ENCODE data around the gene AKAP3. TPM values are rescaled to one million over a fixed set of nuclear protein-coding genes. Genes with fewer than 3 reads are reported as not detected.

Gene AKAP3
- total and polyA plus RNA-seq, 7 donors, result 0.36 to 2.4 (median 1.3) TPM

- no peak for DNase-seq
- Histone ChIP-seq H3K4me3 (no peak overlapping the region), H3K27ac (no peak overlapping the region), H3K36me3 (peaks cover 23 to 97% (median 67%) of the 10 kb centered on the region in 4 donors), H3K9me3 (no peaks in the 10 kb centered on the region), H3K27me3 (no peaks in the 10 kb centered on the region), H3K4me1 (no peaks in the 10 kb centered on the region)
- intact Hi-C loops (cut with DNase I), result no loop called here
- WGBS, 2 donors, result 95 to 97% methylated on average over 3 of the region's 3 CpGs
- TF ChIP-seq CTCF (IDR thresholded peaks at IDR 0.05) (no peak), POLR2AphosphoS5 (IDR thresholded peaks at IDR 0.05) (no peak), POLR2A (IDR thresholded peaks at IDR 0.05) (no peak), EP300 (IDR thresholded peaks at IDR 0.05) (no peak)
These were observed 16.4 kb upstream of the AKAP3 start for GRCh38 chr12:4665236-4665635.

- 60 to 66% methylated on average over 3 of the region's 3 CpGs for WGBS, 2 donors
- no peak overlapping the region for H3K4me3 ChIP-seq
- intact Hi-C loops (cut with DNase I), result no loop called here
These were observed 15.2 kb upstream of the AKAP3 start for GRCh38 chr12:4663971-4664505.

GRCh38 chr12:4653691-4654090, 4.8 kb upstream of the AKAP3 start:
- intact Hi-C loops (cut with DNase I), result no loop called here
- Histone ChIP-seq H3K36me3 (peaks cover 4 to 48% (median 20%) of the 10 kb centered on the region in 4 donors), H3K27me3 (no peaks in the 10 kb centered on the region), H3K9me3 (no peaks in the 10 kb centered on the region), H3K4me1 (peaks cover 0 to 29% (median 16%) of the 10 kb centered on the region in 4 donors), H3K27ac (no peak overlapping the region), H3K4me3 (no peak overlapping the region)
- 60 to 64% methylated on average over 2 of the region's 2 CpGs for WGBS, 2 donors
- no peak for TF ChIP-seq POLR2A (IDR thresholded peaks at IDR 0.05)
- no peak for TF ChIP-seq EP300 (IDR thresholded peaks at IDR 0.05)
- TF ChIP-seq POLR2AphosphoS5 (IDR thresholded peaks at IDR 0.05), result no peak
- TF ChIP-seq CTCF (IDR thresholded peaks at IDR 0.05), result no peak
- DNase-seq, result no peak

More at GRCh38 chr12:4663971-4664505, 15.2 kb upstream of the AKAP3 start:
- no peak for DNase-seq
- no peaks in the 10 kb centered on the region for H3K27me3 ChIP-seq
- H3K27ac ChIP-seq, result no peak overlapping the region
- no peak for TF ChIP-seq CTCF (IDR thresholded peaks at IDR 0.05)
- TF ChIP-seq POLR2AphosphoS5 (IDR thresholded peaks at IDR 0.05), result no peak
- no peak for TF ChIP-seq POLR2A (IDR thresholded peaks at IDR 0.05)
- no peak for TF ChIP-seq EP300 (IDR thresholded peaks at IDR 0.05)
- no peaks in the 10 kb centered on the region for H3K4me1 ChIP-seq
- H3K36me3 ChIP-seq, result peaks cover 25 to 97% (median 67%) of the 10 kb centered on the region in 4 donors
- H3K9me3 ChIP-seq, result no peaks in the 10 kb centered on the region

GRCh38 chr12:4653257-4653656, 4.4 kb upstream of the AKAP3 start:
- Histone ChIP-seq H3K4me3 (no peak overlapping the region), H3K4me1 (peaks cover 0 to 30% (median 17%) of the 10 kb centered on the region in 4 donors), H3K9me3 (no peaks in the 10 kb centered on the region), H3K36me3 (peaks cover 4 to 43% (median 17%) of the 10 kb centered on the region in 4 donors), H3K27me3 (no peaks in the 10 kb centered on the region), H3K27ac (no peak overlapping the region)
- intact Hi-C loops (cut with DNase I), result no loop called here
- TF ChIP-seq CTCF (IDR thresholded peaks at IDR 0.05), result no peak
- no peak for TF ChIP-seq EP300 (IDR thresholded peaks at IDR 0.05)
- TF ChIP-seq POLR2A (IDR thresholded peaks at IDR 0.05), result no peak
- TF ChIP-seq POLR2AphosphoS5 (IDR thresholded peaks at IDR 0.05), result no peak
- DNase-seq, result no peak

- TF ChIP-seq POLR2AphosphoS5 (IDR thresholded peaks at IDR 0.05), result no peak
- no peak for TF ChIP-seq POLR2A (IDR thresholded peaks at IDR 0.05)
- TF ChIP-seq EP300 (IDR thresholded peaks at IDR 0.05), result no peak
- TF ChIP-seq CTCF (IDR thresholded peaks at IDR 0.05), result no peak
- Histone ChIP-seq H3K27ac (peak overlapping the region; percentile 81 to 85 (median 84)), H3K4me3 (peak overlapping the region; percentile 57 to 68 (median 65)), H3K36me3 (peaks cover 0 to 4% (median 0%) of the 10 kb centered on the region in 4 donors), H3K27me3 (no peaks in the 10 kb centered on the region), H3K4me1 (peaks cover 0 to 37% (median 23%) of the 10 kb centered on the region in 4 donors), H3K9me3 (no peaks in the 10 kb centered on the region)
- intact Hi-C loops (cut with DNase I), result loop anchor here (5.0 kb wide), 2 partner anchors 42 to 112 kb away; partner anchors contain the start of gene RAD51AP1
- DNase-seq, result no peak
- WGBS, 2 donors, result 0 to 1% methylated on average over 6 of the region's 6 CpGs
These were observed 459 bp upstream of the AKAP3 start for GRCh38 chr12:4649358-4649661.
